Upper lobe of left lung (tissue), 6 donors: ENCODE measurements around the gene TAS2R9. TPM values are rescaled to one million over a fixed set of nuclear protein-coding genes. Genes with fewer than 3 reads are reported as not detected.

ENCODE experiments used
- ATAC-seq, 2 donors: fragments of 200-7000 bp; cut with Tn5 transposase; one replicate each; pipeline ENCODE4 v1.9.1; 2022; ENCODE audit warnings: mild to moderate bottlenecking in 2 of 2, moderate library complexity in 2 of 2; ENCODE audit not compliant: low FRiP score in 2 of 2
- DNase-seq, 2 donors: peaks; one replicate each; pipeline ENCODE4 v3.0.0-alpha.2; 2019 to 2020
- H3K27ac ChIP-seq, 4 donors: fragments of 200-600 bp; sonication (generic); one replicate each; pipeline ENCODE4 v1.5.1; 2016 to 2019
- H3K27me3 ChIP-seq, 4 donors: fragments of 200-600 bp; sonication (generic); one replicate each; pipeline ENCODE4 v1.5.1; 2017 to 2019
- H3K36me3 ChIP-seq, 4 donors: fragments of 200-600 bp; sonication (generic); one replicate each; pipeline ENCODE4 v1.5.1; 2016 to 2019
- H3K4me1 ChIP-seq, 4 donors: fragments of 200-600 bp; sonication (generic); one replicate each; pipeline ENCODE4 v1.5.1; 2018 to 2019
- H3K4me3 ChIP-seq, 4 donors: fragments of 200-600 bp; sonication (generic); one replicate each; pipeline ENCODE4 v1.5.1; 2017 to 2019; ENCODE audit warnings: mild to moderate bottlenecking in 2 of 4, moderate library complexity in 1 of 4
- H3K9me3 ChIP-seq, 4 donors: fragments of 200-600 bp; sonication (generic); one replicate each; pipeline ENCODE4 v1.5.1; 2018 to 2019
- CTCF ChIP-seq, 6 experiments: fragments of 450-650 bp in 4 of 6; fragments of 200-600 bp in 2 of 6; sonication (generic) in 2 of 6; IDR thresholded peaks; one replicate each; pipeline ENCODE4 v1.5.1; 2016 to 2019; ENCODE audit warnings: antibody characterized with exemption in 6 of 6
- EP300 ChIP-seq, 4 donors: sonication (generic); formaldehyde crosslinking; IDR thresholded peaks; one replicate each; pipeline ENCODE4 v1.5.1; 2017; ENCODE audit warnings: antibody characterized with exemption in 4 of 4, control low read depth in 2 of 4
- POLR2A ChIP-seq, 4 donors: fragments of 450-650 bp; IDR thresholded peaks; one replicate each; pipeline ENCODE4 v1.5.1; 2016 to 2017; ENCODE audit warnings: antibody characterized with exemption in 4 of 4, mild to moderate bottlenecking in 2 of 4
- POLR2AphosphoS5 ChIP-seq, 2 donors: sonication (generic); formaldehyde crosslinking; IDR thresholded peaks; one replicate each; pipeline ENCODE4 v1.5.1; 2017; ENCODE audit warnings: antibody characterized with exemption in 2 of 2
- WGBS, 2 donors: methylation state at CpG; one replicate each; pipeline ENCODE4 v1.1.5; 2017 to 2018; 5-methylcytosine and 5-hydroxymethylcytosine counted together
- total RNA-seq, 6 donors: library from RNA; depleted of rRNA in 4 of 6; stranded (reverse); fragments of >200 nt in 4 of 6; gene quantifications; one replicate each; pipeline versions ENCODE4 v1.1.0 to v1.2.1, GENCODE V29; 2016 to 2021
- donor health status: DM: no; HTN: no; CAD: no; lungs with moderate emphysema.
- donor health status: DM: no; HTN: yes; CAD: no; lungs with severe emphysema.

Gene TAS2R9
- total RNA-seq, 6 donors from 2014 or later: not detected

GRCh38 chr12:10824957-10825356 lies 15.0 kb upstream of the TAS2R9 start:
- H3K27ac ChIP-seq: no peak overlapping the region
- H3K36me3 ChIP-seq: no peaks in the 10 kb centered on the region
- no peak for ATAC-seq
- H3K9me3 ChIP-seq: no peaks in the 10 kb centered on the region
- H3K4me3 ChIP-seq: no peak overlapping the region
- H3K27me3 ChIP-seq: no peaks in the 10 kb centered on the region
- DNase-seq: no peak
- H3K4me1 ChIP-seq: no peaks in the 10 kb centered on the region
- no peak for TF ChIP-seq CTCF (IDR thresholded peaks at IDR 0.05)
- TF ChIP-seq EP300 (IDR thresholded peaks at IDR 0.05): no peak
- TF ChIP-seq POLR2AphosphoS5 (IDR thresholded peaks at IDR 0.05): no peak
- TF ChIP-seq POLR2A (IDR thresholded peaks at IDR 0.05): no peak
- 88 to 92% methylated on average over 3 of the region's 3 CpGs for WGBS, 2 donors

- Histone ChIP-seq H3K4me3 (no peak overlapping the region), H3K4me1 (no peaks in the 10 kb centered on the region), H3K9me3 (no peaks in the 10 kb centered on the region), H3K27me3 (no peaks in the 10 kb centered on the region), H3K36me3 (no peaks in the 10 kb centered on the region), H3K27ac (no peak overlapping the region)
- TF ChIP-seq EP300 (IDR thresholded peaks at IDR 0.05): no peak
- TF ChIP-seq POLR2A (IDR thresholded peaks at IDR 0.05): no peak
- TF ChIP-seq CTCF (IDR thresholded peaks at IDR 0.05): no peak
- TF ChIP-seq POLR2AphosphoS5 (IDR thresholded peaks at IDR 0.05): no peak
- DNase-seq: no peak
- ATAC-seq: no peak
- 81 to 84% methylated on average over 3 of the region's 3 CpGs for WGBS, 2 donors
Measured at GRCh38 chr12:10811883-10812536, 2.0 kb upstream of the TAS2R9 start.

- ATAC-seq (no peak), DNase-seq (no peak)
- Histone ChIP-seq H3K9me3 (no peaks in the 10 kb centered on the region), H3K27me3 (no peaks in the 10 kb centered on the region), H3K4me1 (no peaks in the 10 kb centered on the region), H3K4me3 (no peak within 1 kb of the TSS), H3K36me3 (no peaks in the 10 kb centered on the region), H3K27ac (no peak within 1 kb of the TSS)
- 61 to 71% methylated on average over 1 of the region's 1 CpG for WGBS, 2 donors
- no peak for TF ChIP-seq CTCF (IDR thresholded peaks at IDR 0.05)
- no peak for TF ChIP-seq EP300 (IDR thresholded peaks at IDR 0.05)
- no peak for TF ChIP-seq POLR2AphosphoS5 (IDR thresholded peaks at IDR 0.05)
- no peak for TF ChIP-seq POLR2A (IDR thresholded peaks at IDR 0.05)
Measured at GRCh38 chr12:10807186-10807585, 2.8 kb downstream of the TAS2R9 start, which contains the start of gene TAS2R8. Gene TAS2R8 (minus strand): TSS chr12:10807286. CDS start chr12:10806980, 306 bp downstream.

GRCh38 chr12:10802587-10802986 lies 7.4 kb downstream of the TAS2R9 start, which contains the start of gene TAS2R7:
Gene TAS2R7 (minus strand): TSS chr12:10802627. CDS start chr12:10802570, 57 bp downstream.
- DNase-seq: no peak
- no peak for ATAC-seq
- no peaks in the 10 kb centered on the region for H3K27me3 ChIP-seq
- TF ChIP-seq POLR2A (IDR thresholded peaks at IDR 0.05) (no peak), POLR2AphosphoS5 (IDR thresholded peaks at IDR 0.05) (no peak), EP300 (IDR thresholded peaks at IDR 0.05) (no peak), CTCF (IDR thresholded peaks at IDR 0.05) (no peak)
- no peaks in the 10 kb centered on the region for H3K36me3 ChIP-seq
- no peaks in the 10 kb centered on the region for H3K9me3 ChIP-seq
- H3K4me1 ChIP-seq: no peaks in the 10 kb centered on the region
- no peak within 1 kb of the TSS for H3K4me3 ChIP-seq
- no peak within 1 kb of the TSS for H3K27ac ChIP-seq
- WGBS, 2 donors: 70 to 72% methylated on average over 4 of the region's 4 CpGs

GRCh38 chr12:10801741-10802140 lies 8.2 kb downstream of the TAS2R9 start:
- H3K9me3 ChIP-seq: no peaks in the 10 kb centered on the region
- no peak for DNase-seq
- no peaks in the 10 kb centered on the region for H3K27me3 ChIP-seq
- H3K4me3 ChIP-seq: no peak overlapping the region
- ATAC-seq: no peak
- no peaks in the 10 kb centered on the region for H3K4me1 ChIP-seq
- TF ChIP-seq POLR2A (IDR thresholded peaks at IDR 0.05): no peak
- TF ChIP-seq EP300 (IDR thresholded peaks at IDR 0.05): no peak
- TF ChIP-seq POLR2AphosphoS5 (IDR thresholded peaks at IDR 0.05): no peak
- no peak for TF ChIP-seq CTCF (IDR thresholded peaks at IDR 0.05)
- 57 to 60% methylated on average over 5 of the region's 5 CpGs for WGBS, 2 donors
- no peaks in the 10 kb centered on the region for H3K36me3 ChIP-seq
- no peak overlapping the region for H3K27ac ChIP-seq
